ENCODE results near the gene NBEAL2. TPM values are rescaled to one million over a fixed set of nuclear protein-coding genes. Genes with fewer than 3 reads are reported as not detected.

NBEAL2 gene
- total and polyA plus RNA-seq, 10 donors: 44.0 to 271 (median 129) TPM

GRCh38 chr3:47016934-47017435, 37.5 kb downstream of the NBEAL2 start:
- TF ChIP-seq, protein P1, sequence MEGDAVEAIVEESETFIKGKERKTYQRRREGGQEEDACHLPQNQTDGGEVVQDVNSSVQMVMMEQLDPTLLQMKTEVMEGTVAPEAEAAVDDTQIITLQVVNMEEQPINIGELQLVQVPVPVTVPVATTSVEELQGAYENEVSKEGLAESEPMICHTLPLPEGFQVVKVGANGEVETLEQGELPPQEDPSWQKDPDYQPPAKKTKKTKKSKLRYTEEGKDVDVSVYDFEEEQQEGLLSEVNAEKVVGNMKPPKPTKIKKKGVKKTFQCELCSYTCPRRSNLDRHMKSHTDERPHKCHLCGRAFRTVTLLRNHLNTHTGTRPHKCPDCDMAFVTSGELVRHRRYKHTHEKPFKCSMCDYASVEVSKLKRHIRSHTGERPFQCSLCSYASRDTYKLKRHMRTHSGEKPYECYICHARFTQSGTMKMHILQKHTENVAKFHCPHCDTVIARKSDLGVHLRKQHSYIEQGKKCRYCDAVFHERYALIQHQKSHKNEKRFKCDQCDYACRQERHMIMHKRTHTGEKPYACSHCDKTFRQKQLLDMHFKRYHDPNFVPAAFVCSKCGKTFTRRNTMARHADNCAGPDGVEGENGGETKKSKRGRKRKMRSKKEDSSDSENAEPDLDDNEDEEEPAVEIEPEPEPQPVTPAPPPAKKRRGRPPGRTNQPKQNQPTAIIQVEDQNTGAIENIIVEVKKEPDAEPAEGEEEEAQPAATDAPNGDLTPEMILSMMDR (IDR thresholded peaks at IDR 0.05 in 8 of 11, conservative IDR thresholded peaks at IDR 0.05 in 3 of 11): no peak
- TF ChIP-seq POLR2AphosphoS5 (IDR thresholded peaks at IDR 0.05) (no peak), POLR2A (IDR thresholded peaks at IDR 0.05) (no peak)
- Histone ChIP-seq H3K4me3 (no peak overlapping the region), H3K36me3 (peaks cover 0 to 97% (median 36%) of the 10 kb centered on the region in 6 donors), H3K27me3 (replicated peaks in 1 of 7) (no peaks in the 10 kb centered on the region), H3K4me1 (peaks cover 6 to 43% (median 22%) of the 10 kb centered on the region in 6 donors), H3K9me3 (no peaks in the 10 kb centered on the region), H3K27ac (peak overlapping the region; percentile 28 to 81 (median 62))
- WGBS, 5 donors: 4 to 13% (median 4%) methylated on average over 1 of the region's 1 CpG
- DNase-seq: no peak
- intact Hi-C loops (cut with DNase I; ENCODE audit: low total_unique reads): no loop called here

DNA sequence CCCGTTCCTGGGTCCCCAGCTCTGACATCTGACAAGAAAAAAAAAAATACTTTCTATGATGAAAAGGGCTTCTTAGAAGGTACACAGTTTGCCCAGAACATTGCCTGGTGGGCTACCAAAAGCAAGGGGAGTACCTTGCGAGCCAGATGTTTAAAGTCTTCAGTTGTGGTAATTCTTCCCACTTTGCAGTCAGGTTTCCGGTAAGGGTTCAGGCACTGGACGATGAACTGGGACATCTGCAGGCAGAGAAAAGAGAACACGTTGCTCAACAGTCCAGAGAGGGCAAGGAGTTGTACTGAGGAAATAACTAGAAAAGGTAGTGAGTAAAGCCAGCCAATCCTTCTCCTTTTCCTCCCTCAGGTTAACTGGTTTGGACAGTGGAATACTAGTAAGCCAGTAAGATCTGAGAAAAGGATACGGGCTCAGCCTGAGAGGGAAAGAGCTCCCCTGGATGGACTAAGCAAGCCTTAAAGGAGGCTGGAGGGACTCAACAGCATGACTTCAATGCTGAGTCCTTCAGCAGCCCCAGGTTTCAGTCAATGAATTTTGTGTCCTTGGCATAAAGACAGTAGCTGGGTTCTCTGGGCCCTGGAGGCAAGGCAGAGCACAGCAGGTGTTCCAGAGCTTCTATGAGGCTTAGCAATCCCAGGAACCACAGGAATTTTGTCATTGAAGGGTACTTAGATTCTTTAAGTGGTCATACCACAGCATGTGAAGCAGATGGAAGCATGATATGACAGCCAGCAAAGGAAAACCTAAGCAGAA, 38.2 kb downstream of the NBEAL2 start:
- Histone ChIP-seq H3K9me3 (no peaks in the 10 kb centered on the region), H3K4me3 (no peak overlapping the region), H3K4me1 (peaks cover 6 to 48% (median 23%) of the 10 kb centered on the region in 6 donors), H3K27ac (peak overlapping the region; percentile 28 to 81 (median 62)), H3K27me3 (replicated peaks in 1 of 7) (no peaks in the 10 kb centered on the region), H3K36me3 (peaks cover 0 to 96% (median 36%) of the 10 kb centered on the region in 6 donors)
- no peak for TF ChIP-seq POLR2A (IDR thresholded peaks at IDR 0.05)
- no peak for TF ChIP-seq POLR2AphosphoS5 (IDR thresholded peaks at IDR 0.05)
- TF ChIP-seq, protein P1 (IDR thresholded peaks at IDR 0.05 in 8 of 11, conservative IDR thresholded peaks at IDR 0.05 in 3 of 11): no peak
- 30 to 52% (median 44%) methylated on average over 6 of the region's 6 CpGs for WGBS, 5 donors
- intact Hi-C loops (cut with DNase I; ENCODE audit: low total_unique reads): no loop called here
- no peak for DNase-seq

DNA sequence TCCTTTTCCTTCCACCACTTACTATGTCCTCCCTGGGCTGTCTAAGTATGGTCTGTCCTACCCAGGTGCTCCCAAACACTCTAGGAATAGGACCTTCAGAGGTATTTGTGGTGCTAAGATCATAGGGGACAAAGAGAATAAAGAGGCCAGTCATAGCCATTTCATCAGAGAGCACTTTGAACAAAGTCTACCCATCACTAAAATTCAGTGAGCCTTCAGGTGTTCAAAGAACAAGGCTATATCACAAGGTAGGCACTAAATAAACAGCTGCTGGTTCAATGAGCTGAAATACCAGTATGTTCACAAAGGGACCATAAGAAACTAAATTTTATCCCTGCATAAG, 38.8 kb downstream of the NBEAL2 start:
- Histone ChIP-seq H3K27ac (peak overlapping the region in 7 of 8 donors; percentile 28 to 81 (median 68)), H3K36me3 (peaks cover 0 to 96% (median 36%) of the 10 kb centered on the region in 6 donors), H3K4me3 (no peak overlapping the region), H3K4me1 (peaks cover 6 to 53% (median 24%) of the 10 kb centered on the region in 6 donors), H3K27me3 (replicated peaks in 1 of 7) (no peaks in the 10 kb centered on the region), H3K9me3 (no peaks in the 10 kb centered on the region)
- TF ChIP-seq POLR2AphosphoS5 (IDR thresholded peaks at IDR 0.05) (no peak), POLR2A (IDR thresholded peaks at IDR 0.05) (no peak)
- TF ChIP-seq, protein P1 (IDR thresholded peaks at IDR 0.05 in 8 of 11, conservative IDR thresholded peaks at IDR 0.05 in 3 of 11): no peak
- intact Hi-C loops (cut with DNase I; ENCODE audit: low total_unique reads): no loop called here
- no peak for DNase-seq

DNA sequence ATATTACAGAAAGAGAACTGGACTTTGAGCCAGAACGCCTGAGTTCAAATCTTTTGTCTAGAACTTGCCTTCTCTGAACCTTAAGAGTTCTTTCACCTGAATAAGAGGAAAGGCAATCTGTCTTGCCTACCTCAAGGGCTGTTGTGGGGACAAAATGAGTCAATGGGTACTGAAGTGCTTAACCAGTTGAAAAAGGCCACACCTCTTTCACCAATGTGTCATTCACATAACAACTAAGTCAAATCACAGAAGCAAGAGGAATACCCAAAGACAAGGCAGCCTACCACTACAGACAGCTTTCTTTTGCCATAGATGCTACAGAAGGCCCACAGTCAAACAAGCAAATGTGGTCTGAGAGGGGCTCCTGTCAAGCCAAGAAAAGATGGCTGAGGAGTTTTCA, 39.7 kb downstream of the NBEAL2 start:
- Histone ChIP-seq H3K4me3 (no peak overlapping the region), H3K27me3 (replicated peaks in 1 of 7) (no peaks in the 10 kb centered on the region), H3K27ac (peak overlapping the region in 2 of 8 donors; percentile 19 to 81), H3K9me3 (no peaks in the 10 kb centered on the region), H3K36me3 (peaks cover 0 to 96% (median 36%) of the 10 kb centered on the region in 6 donors), H3K4me1 (peaks cover 6 to 55% (median 24%) of the 10 kb centered on the region in 6 donors)
- 85 to 92% (median 89%) methylated on average over 1 of the region's 1 CpG for WGBS, 5 donors
- TF ChIP-seq POLR2A (IDR thresholded peaks at IDR 0.05): no peak
- TF ChIP-seq, protein P1 (IDR thresholded peaks at IDR 0.05 in 8 of 11, conservative IDR thresholded peaks at IDR 0.05 in 3 of 11): no peak
- DNase-seq: no peak
- intact Hi-C loops (cut with DNase I; ENCODE audit: low total_unique reads): no loop called here

All from spleen (tissue), 11 donors.